PC-9 (cell line): Measurements from ENCODE around the gene FAM171A1. TPM values are rescaled to one million over a fixed set of nuclear protein-coding genes. Genes with fewer than 3 reads are reported as not detected.
A peak's percentile ranks its signal among the peaks of the same experiment; 100 is the strongest.

Experiments
- BruUV-seq: library from RNA; stranded (reverse); fragments of 400-500 nt; replicated peaks from 2 replicates; lab custom pipeline; 2021; lab: Mats Ljungman, UMichigan
- CTCF ChIA-PET: fragments of 300-600 bp; sonication (Branson Sonifier 250); formaldehyde crosslinking; loops from one replicate; lab custom pipeline; 2022; ENCODE audit warnings: antibody characterized with exemption; lab: Charles Lee
- POLR2A ChIA-PET: fragments of 300-600 bp; sonication (Branson Sonifier 250); formaldehyde crosslinking; loops from one replicate; lab custom pipeline; 2022; ENCODE audit warnings: antibody characterized with exemption; ENCODE audit not compliant: unreplicated experiment; lab: Charles Lee
- DNase-seq, 2 experiments: peaks; one replicate each; pipeline versions ENCODE4 v3.0.0 to v3.0.0-alpha.2; 2015 to 2022; ENCODE audit warnings: mixed read lengths in 1 of 2
- H2AFZ ChIP-seq: fragments of 200-600 bp; sonication (generic); 2 replicates; pipeline ENCODE4 v1.8.1; 2017; ENCODE audit warnings: antibody characterized with exemption
- H3F3A ChIP-seq: fragments of 200-600 bp; sonication (generic); 2 replicates; pipeline ENCODE4 v1.8.1; 2017; ENCODE audit warnings: antibody characterized with exemption, mild to moderate bottlenecking, low read depth; ENCODE audit not compliant: insufficient read depth
- H3K27ac ChIP-seq: fragments of 200-600 bp; sonication (generic); 2 replicates; pipeline ENCODE4 v1.6.1; 2016; ENCODE audit warnings: mixed run types
- H3K27me3 ChIP-seq: fragments of 200-600 bp; sonication (generic); 2 replicates; pipeline ENCODE4 v1.6.1; 2016; ENCODE audit warnings: low read depth, mixed run types; ENCODE audit not compliant: insufficient read depth
- H3K36me3 ChIP-seq: fragments of 200-600 bp; sonication (generic); 2 replicates; pipeline ENCODE4 v1.6.1; 2016; ENCODE audit warnings: low read depth, mixed run types
- H3K4me1 ChIP-seq: fragments of 200-600 bp; sonication (generic); replicated peaks from 2 replicates; pipeline ENCODE4 v1.6.1; 2016; ENCODE audit warnings: mixed run types; ENCODE audit not compliant: insufficient read depth
- H3K4me2 ChIP-seq: fragments of 200-600 bp; sonication (generic); 2 replicates; pipeline ENCODE4 v1.6.1; 2017; ENCODE audit warnings: mixed run types
- H3K4me3 ChIP-seq: fragments of 200-600 bp; sonication (generic); 2 replicates; pipeline ENCODE4 v1.6.1; 2016; ENCODE audit warnings: mixed run types
- H3K79me2 ChIP-seq: fragments of 200-600 bp; sonication (generic); 2 replicates; pipeline ENCODE4 v1.6.1; 2017; ENCODE audit warnings: low read depth, mixed run types
- H3K9me2 ChIP-seq: fragments of 200-600 bp; sonication (generic); 2 replicates; pipeline ENCODE4 v1.8.1; 2017; ENCODE audit warnings: mild to moderate bottlenecking; ENCODE audit not compliant: insufficient read depth
- H3K9me3 ChIP-seq: fragments of 200-600 bp; sonication (generic); 2 replicates; pipeline ENCODE4 v1.8.1; 2016; ENCODE audit warnings: low read depth; ENCODE audit not compliant: insufficient read depth
- H4K20me1 ChIP-seq: fragments of 200-600 bp; sonication (generic); 2 replicates; pipeline ENCODE4 v1.8.1; 2017; ENCODE audit not compliant: insufficient read depth
- EZH2 ChIP-seq: fragments of 200-600 bp; sonication (generic); IDR thresholded peaks from 2 replicates; pipeline ENCODE4 v1.8.0; 2017; ENCODE audit warnings: antibody characterized with exemption, low read depth
- intact Hi-C: fragments of 100-400 bp; cut with micrococcal nuclease; formaldehyde crosslinking; loops from one replicate; pipeline ENCODE4 v1.10.0; 2022; ENCODE audit not compliant: unreplicated experiment
- total RNA-seq: library from RNA; stranded (reverse); gene quantifications from 2 replicates; pipeline ENCODE4 v1.2.3, GENCODE V29; 2021
- TF ChIP-seq, protein P1 (sequence below): fragments of 200-600 bp; sonication (generic); conservative IDR thresholded peaks from 2 replicates; pipeline ENCODE4 v1.6.1; 2017; ENCODE audit warnings: mixed run types, antibody characterized with exemption, mild to moderate bottlenecking, moderate library complexity

The FAM171A1 gene
- total RNA-seq, 1 experiment from 2014 or later = 3.0 TPM

- no peaks in the 10 kb centered on the region for H3K9me2 ChIP-seq
- no TSS peak for BruUV-seq
- H3K4me3 ChIP-seq = peak overlapping the region; percentile 41; the same call in 1 of the 2 replicates
- peaks cover 14% of the 10 kb centered on the region; the same call in 1 of the 2 replicates for H3K79me2 ChIP-seq
- H3K4me2 ChIP-seq = peak overlapping the region; percentile 64; the same call in 1 of the 2 replicates
- CTCF ChIA-PET = interaction anchor here (0.6 to 0.7 kb wide), 3 partner anchors 17 to 331 kb away, joined by 3 to 5 read pairs (median 4); partner anchors contain the start of genes CDNF, HSPA14 and MSANTD7
- H3K27ac ChIP-seq = no peak overlapping the region
- no peak overlapping the region for H2AFZ ChIP-seq
- H3K4me1 ChIP-seq = no peaks in the 10 kb centered on the region
- no peaks in the 10 kb centered on the region for H3F3A ChIP-seq
- H3K27me3 ChIP-seq = no peaks in the 10 kb centered on the region
- no peaks in the 10 kb centered on the region for H3K9me3 ChIP-seq
- H4K20me1 ChIP-seq = no peaks in the 10 kb centered on the region
- peak; percentile 51 to 89 for DNase-seq
- POLR2A ChIA-PET = interaction anchor here (0.5 to 0.8 kb wide), 5 partner anchors 9 to 559 kb away, joined by 3 to 6 read pairs (median 4); partner anchors contain the start of gene DCLRE1C
- intact Hi-C loops = loop anchor here (1.0 to 5.0 kb wide), 3 partner anchors 31 to 290 kb away; partner anchors contain the start of genes MEIG1 and SUV39H2
- no peak for TF ChIP-seq EZH2
- TF ChIP-seq, protein P1, sequence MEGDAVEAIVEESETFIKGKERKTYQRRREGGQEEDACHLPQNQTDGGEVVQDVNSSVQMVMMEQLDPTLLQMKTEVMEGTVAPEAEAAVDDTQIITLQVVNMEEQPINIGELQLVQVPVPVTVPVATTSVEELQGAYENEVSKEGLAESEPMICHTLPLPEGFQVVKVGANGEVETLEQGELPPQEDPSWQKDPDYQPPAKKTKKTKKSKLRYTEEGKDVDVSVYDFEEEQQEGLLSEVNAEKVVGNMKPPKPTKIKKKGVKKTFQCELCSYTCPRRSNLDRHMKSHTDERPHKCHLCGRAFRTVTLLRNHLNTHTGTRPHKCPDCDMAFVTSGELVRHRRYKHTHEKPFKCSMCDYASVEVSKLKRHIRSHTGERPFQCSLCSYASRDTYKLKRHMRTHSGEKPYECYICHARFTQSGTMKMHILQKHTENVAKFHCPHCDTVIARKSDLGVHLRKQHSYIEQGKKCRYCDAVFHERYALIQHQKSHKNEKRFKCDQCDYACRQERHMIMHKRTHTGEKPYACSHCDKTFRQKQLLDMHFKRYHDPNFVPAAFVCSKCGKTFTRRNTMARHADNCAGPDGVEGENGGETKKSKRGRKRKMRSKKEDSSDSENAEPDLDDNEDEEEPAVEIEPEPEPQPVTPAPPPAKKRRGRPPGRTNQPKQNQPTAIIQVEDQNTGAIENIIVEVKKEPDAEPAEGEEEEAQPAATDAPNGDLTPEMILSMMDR = no peak
- H3K36me3 ChIP-seq = no peaks in the 10 kb centered on the region
Measured at GRCh38 chr10:15168786-15169554, 202.1 kb downstream of the FAM171A1 start.

GRCh38 chr10:15168291-15168785 is 202.8 kb downstream of the FAM171A1 start, which contains the start of gene NMT2:
TSS of gene NMT2 (minus strand) at chr10:15168693. CDS start at chr10:15168612, 81 bp downstream.
- Histone ChIP-seq H3K36me3 (no peaks in the 10 kb centered on the region), H3K27ac (no peak within 1 kb of the TSS), H2AFZ (peak within 1 kb of the TSS; percentile 86), H3K79me2 (peaks cover 14% of the 10 kb centered on the region; the same call in 1 of the 2 replicates), H3F3A (no peaks in the 10 kb centered on the region), H3K4me3 (peak within 1 kb of the TSS; percentile 66), H3K4me2 (peak within 1 kb of the TSS; percentile 93), H3K4me1 (no peaks in the 10 kb centered on the region), H3K27me3 (no peaks in the 10 kb centered on the region), H3K9me2 (no peaks in the 10 kb centered on the region), H3K9me3 (no peaks in the 10 kb centered on the region), H4K20me1 (no peaks in the 10 kb centered on the region)
- BruUV-seq = no TSS peak
- ChIA-PET POLR2A (interaction anchor here (0.5 to 0.8 kb wide), 5 partner anchors 8 to 295 kb away, joined by 3 to 6 read pairs (median 4); partner anchors contain the start of gene DCLRE1C), CTCF (interaction anchor here (0.5 to 0.7 kb wide), 2 partner anchors 16 to 995 kb away, joined by 4 to 6 read pairs; no protein-coding TSS in a partner anchor)
- TF ChIP-seq, protein P1 = 0 out of 2 replicates have a peak, but pooled peaks have one; percentile 5
- TF ChIP-seq EZH2 = no peak
- peak; percentile 62 to 85 for DNase-seq
- intact Hi-C loops = loop anchor here (2.0 to 5.0 kb wide), 2 partner anchors 211 to 290 kb away; partner anchors contain the start of genes MEIG1 and SUV39H2
